Spinal cord (tissue), 10 donors: ENCODE measurements around the gene PDXP. TPM values are rescaled to one million over a fixed set of nuclear protein-coding genes. Genes with fewer than 3 reads are reported as not detected.

Source experiments
- DNase-seq, 6 donors: peaks; one replicate each; pipeline versions ENCODE4 v3.0.0 to v3.0.0-alpha.2; 2013 to 2015; ENCODE audit warnings: low spot score in 6 of 6, low read depth in 4 of 6
- H3K27ac ChIP-seq: one replicate; pipeline ENCODE4 v1.5.1; 2013; ENCODE audit warnings: low read depth, low read length, control low read depth
- H3K27me3 ChIP-seq: one replicate; pipeline ENCODE4 v1.6.1; 2013; ENCODE audit warnings: low read length; ENCODE audit not compliant: control insufficient read depth, insufficient read depth
- H3K36me3 ChIP-seq: one replicate; pipeline ENCODE4 v1.6.1; 2013; ENCODE audit warnings: low read length; ENCODE audit not compliant: control insufficient read depth, insufficient read depth
- H3K4me1 ChIP-seq: one replicate; pipeline ENCODE4 v1.6.1; 2013; ENCODE audit warnings: low read length; ENCODE audit not compliant: control insufficient read depth, insufficient read depth
- H3K4me3 ChIP-seq: one replicate; pipeline ENCODE4 v1.5.1; 2013; ENCODE audit warnings: low read depth, low read length, control low read depth
- H3K9me3 ChIP-seq: one replicate; pipeline ENCODE4 v1.6.1; 2013; ENCODE audit warnings: low read length; ENCODE audit not compliant: control insufficient read depth, insufficient read depth
- WGBS: methylation state at CpG from one replicate; pipeline ENCODE4 v1.1.5; 2013; ENCODE audit warnings: missing lambda C conversion rate; ENCODE audit not compliant: insufficient coverage; 5-methylcytosine and 5-hydroxymethylcytosine counted together
- polyA plus RNA-seq, 2 donors: library from polyadenylated mRNA; unstranded; fragments of 120-200 nt; gene quantifications; one replicate each; pipeline ENCODE4 v1.2.1, GENCODE V29; 2013; ENCODE audit not compliant: insufficient read length in 2 of 2
- total RNA-seq, 2 donors: library from RNA; depleted of rRNA in 1 of 2; stranded (reverse); fragments of 120-200 nt in 1 of 2; fragments of >200 nt in 1 of 2; gene quantifications; one replicate each; pipeline versions ENCODE4 v1.2.3 to v1.2.4, GENCODE V29; 2013 to 2014
- donor health status: healthy.

PDXP gene
- total and polyA plus RNA-seq, 4 donors, result 44.1 to 121 (median 81.1) TPM

GRCh38 chr22:37678372-37678771, 19.8 kb downstream of the PDXP start:
- Histone ChIP-seq H3K9me3 (no peaks in the 10 kb centered on the region), H3K4me1 (peaks cover 41% of the 10 kb centered on the region), H3K27me3 (peaks cover 2% of the 10 kb centered on the region), H3K27ac (no peak overlapping the region), H3K36me3 (peaks cover 3% of the 10 kb centered on the region), H3K4me3 (no peak overlapping the region)
- no peak for DNase-seq
- 78% methylated on average over 12 of the region's 18 CpGs for WGBS

DNA sequence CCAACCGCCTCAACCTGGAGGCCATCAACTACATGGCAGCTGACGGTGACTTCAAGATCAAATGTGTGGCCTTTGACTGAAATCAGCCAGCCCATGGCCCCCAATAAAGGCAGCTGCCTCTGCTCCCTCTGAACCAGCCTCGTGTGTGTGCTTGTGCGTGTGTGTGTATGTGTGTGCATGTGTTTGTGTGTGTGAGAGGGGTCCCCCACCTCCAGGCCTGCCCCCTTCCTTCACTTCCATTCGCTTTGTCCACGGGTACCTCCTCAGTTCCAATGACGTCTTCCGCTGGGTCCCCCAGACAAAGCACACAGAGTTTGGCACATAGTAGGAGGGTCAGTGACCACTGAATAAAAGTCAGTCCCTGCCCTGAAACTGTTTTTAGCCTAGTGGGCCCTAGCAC, 21.1 kb downstream of the PDXP start:
- Histone ChIP-seq H3K4me1 (peaks cover 34% of the 10 kb centered on the region), H3K27me3 (peaks cover 2% of the 10 kb centered on the region), H3K4me3 (no peak overlapping the region), H3K36me3 (peaks cover 3% of the 10 kb centered on the region), H3K9me3 (no peaks in the 10 kb centered on the region), H3K27ac (no peak overlapping the region)
- DNase-seq, result no peak
- 95% methylated on average over 6 of the region's 8 CpGs for WGBS

GRCh38 chr22:37680191-37680851, 21.8 kb downstream of the PDXP start:
- DNase-seq, result no peak
- Histone ChIP-seq H3K36me3 (peaks cover 3% of the 10 kb centered on the region), H3K27me3 (peaks cover 2% of the 10 kb centered on the region), H3K9me3 (no peaks in the 10 kb centered on the region), H3K27ac (no peak overlapping the region), H3K4me3 (no peak overlapping the region), H3K4me1 (peaks cover 28% of the 10 kb centered on the region)
- 95% methylated on average over 6 of the region's 7 CpGs for WGBS

GRCh38 chr22:37681001-37681424, 22.5 kb downstream of the PDXP start:
- WGBS, result 90% methylated on average over 2 of the region's 2 CpGs
- Histone ChIP-seq H3K4me1 (peaks cover 25% of the 10 kb centered on the region), H3K27ac (no peak overlapping the region), H3K4me3 (no peak overlapping the region), H3K27me3 (no peaks in the 10 kb centered on the region), H3K36me3 (peaks cover 3% of the 10 kb centered on the region), H3K9me3 (no peaks in the 10 kb centered on the region)
- DNase-seq, result no peak

DNA sequence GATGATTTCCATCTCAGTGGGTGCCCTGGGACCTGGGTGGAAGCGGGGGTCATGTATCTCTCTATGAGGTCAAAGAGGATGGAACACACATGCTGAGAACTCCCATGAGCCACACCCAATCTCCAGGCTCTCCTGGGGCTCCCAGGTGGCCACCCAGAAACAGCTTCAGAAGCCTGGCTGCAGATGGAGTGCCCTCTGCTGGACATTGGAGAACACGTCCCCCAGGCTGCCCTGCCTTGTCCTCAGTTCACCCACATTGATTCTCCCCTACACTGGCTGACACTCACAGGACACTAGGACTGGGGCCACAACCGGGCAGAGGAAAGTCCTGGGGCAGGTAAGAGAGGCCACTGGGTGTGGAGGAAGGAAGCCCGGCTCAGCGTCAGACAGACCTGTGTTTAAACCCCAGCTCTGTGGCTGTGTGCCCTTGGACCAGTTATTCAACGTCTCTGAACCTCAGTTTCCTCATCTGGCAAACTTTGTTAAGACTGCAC, 23.1 kb downstream of the PDXP start:
- Histone ChIP-seq H3K36me3 (peaks cover 3% of the 10 kb centered on the region), H3K4me3 (no peak overlapping the region), H3K9me3 (no peaks in the 10 kb centered on the region), H3K27ac (no peak overlapping the region), H3K27me3 (no peaks in the 10 kb centered on the region), H3K4me1 (peaks cover 21% of the 10 kb centered on the region)
- WGBS, result 38% methylated on average over 5 of the region's 6 CpGs
- DNase-seq, result peak in 3 of 6 donors; percentile 29 to 77 (median 48)

- Histone ChIP-seq H3K36me3 (peaks cover 20% of the 10 kb centered on the region), H3K27ac (no peak overlapping the region), H3K4me1 (peaks cover 20% of the 10 kb centered on the region), H3K4me3 (no peak overlapping the region), H3K9me3 (no peaks in the 10 kb centered on the region), H3K27me3 (no peaks in the 10 kb centered on the region)
- DNase-seq, result no peak
- WGBS, result 84% methylated on average over 9 of the region's 16 CpGs
Observed at GRCh38 chr22:37684803-37685615, 26.5 kb downstream of the PDXP start.

DNA sequence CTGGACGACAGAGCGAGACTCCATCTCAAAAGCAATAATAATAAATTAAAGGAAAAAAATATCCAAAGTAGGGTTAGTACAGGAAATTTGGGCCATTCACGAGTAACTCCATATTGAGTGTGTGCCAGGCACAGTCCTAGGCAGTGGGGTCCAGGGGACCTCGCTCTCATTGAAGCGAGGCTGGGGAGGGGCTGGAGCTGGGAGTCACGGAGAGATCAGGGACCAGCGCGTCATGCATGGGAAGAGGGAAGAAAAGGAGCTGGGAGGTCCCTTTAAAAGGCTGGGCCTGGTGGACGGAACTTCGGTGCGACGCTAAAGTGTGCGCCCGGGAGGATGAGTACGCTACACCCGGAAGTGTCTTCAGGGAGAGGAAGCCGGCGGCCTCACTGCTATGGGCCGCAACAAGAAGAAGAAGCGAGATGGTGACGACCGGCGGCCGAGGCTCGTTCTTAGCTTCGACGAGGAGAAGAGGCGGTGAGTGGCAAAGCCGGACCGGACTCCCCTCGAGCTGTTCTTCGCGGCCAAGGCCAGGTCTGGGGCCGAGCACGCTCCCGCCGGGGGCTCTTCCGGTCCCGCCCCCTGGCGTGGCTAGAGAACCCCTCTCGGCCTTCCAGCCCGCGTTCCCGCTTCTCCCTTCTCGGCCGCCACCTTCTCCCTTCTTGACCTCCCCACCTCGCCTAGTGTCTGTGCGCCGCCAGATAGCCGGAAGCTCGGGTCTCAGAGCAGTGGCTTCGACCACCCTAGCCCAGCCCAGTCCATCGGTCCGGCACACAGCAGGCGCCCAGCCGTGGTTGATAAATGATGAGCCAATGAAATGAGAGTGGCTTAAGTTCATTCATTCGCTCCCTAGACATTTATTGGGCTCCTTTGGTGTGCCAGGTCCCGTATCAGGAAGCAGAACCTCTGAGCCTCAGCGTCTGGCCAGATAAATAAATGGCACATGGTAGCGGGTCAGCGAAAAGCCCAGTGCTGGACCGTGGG, 27.8 kb downstream of the PDXP start, which contains the start of gene NOL12:
Gene NOL12 (plus strand): TSS at position 342 of the 981 bp plus-strand sequence. CDS start 50 bp downstream, at position 392.
- Histone ChIP-seq H3K36me3 (peaks cover 32% of the 10 kb centered on the region), H3K27me3 (no peaks in the 10 kb centered on the region), H3K4me3 (peak within 1 kb of the TSS; percentile 84), H3K4me1 (peaks cover 20% of the 10 kb centered on the region), H3K9me3 (no peaks in the 10 kb centered on the region), H3K27ac (peak within 1 kb of the TSS; percentile 80)
- peak; percentile 75 to 97 (median 88) for DNase-seq
- WGBS, result 1% methylated on average over 60 of the region's 62 CpGs

DNA sequence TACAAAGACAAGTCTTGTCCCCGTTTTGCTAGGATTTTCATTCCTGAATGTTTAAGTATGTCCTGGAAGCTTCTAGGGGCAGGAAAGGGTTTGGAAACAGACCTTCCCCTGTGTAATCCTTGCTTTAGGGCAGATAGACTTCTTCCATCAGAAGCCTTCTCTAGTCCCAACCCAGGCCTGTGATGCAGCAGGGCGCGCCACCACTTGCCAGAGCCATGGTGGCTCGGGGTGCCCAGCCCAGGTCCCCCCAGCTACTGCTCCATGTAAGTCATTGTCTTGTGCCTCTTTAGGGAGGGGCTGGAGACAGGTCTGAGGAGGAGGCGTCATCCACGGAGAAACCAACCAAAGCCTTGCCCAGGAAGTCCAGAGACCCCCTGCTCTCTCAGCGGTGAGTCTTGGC, 31.9 kb downstream of the PDXP start:
- peaks cover 16% of the 10 kb centered on the region for H3K4me1 ChIP-seq
- no peaks in the 10 kb centered on the region for H3K27me3 ChIP-seq
- H3K27ac ChIP-seq, result no peak overlapping the region
- peaks cover 59% of the 10 kb centered on the region for H3K36me3 ChIP-seq
- WGBS, result 96% methylated on average over 5 of the region's 7 CpGs
- no peaks in the 10 kb centered on the region for H3K9me3 ChIP-seq
- DNase-seq, result no peak
- H3K4me3 ChIP-seq, result no peak overlapping the region

DNA sequence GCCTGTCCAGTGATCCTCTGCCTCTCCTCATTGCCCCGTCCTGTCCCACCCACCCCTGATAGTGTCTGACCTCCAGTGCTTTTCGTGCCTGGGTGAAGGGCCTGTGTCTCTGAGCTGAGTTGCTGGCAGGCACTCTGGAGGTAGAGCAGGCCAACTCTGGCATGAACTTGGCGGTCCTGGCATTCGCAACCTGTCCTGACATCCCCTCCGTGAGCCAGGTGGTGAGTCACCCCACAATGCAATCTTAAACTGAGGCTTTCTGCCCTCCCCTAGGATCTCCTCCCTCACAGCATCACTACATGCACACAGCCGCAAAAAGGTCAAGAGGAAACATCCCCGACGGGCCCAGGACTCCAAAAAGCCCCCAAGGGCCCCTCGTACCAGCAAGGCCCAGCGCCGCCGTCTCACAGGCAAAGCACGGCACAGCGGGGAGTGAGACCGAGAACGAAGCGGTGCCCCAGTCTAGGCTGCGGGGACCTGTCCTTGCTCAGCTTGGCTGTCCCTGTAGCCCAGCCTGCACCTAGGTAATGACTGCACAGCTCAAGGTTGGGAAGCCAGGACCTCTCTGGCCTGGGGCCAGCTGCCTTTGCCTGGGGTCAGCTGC, 32.5 kb downstream of the PDXP start:
- DNase-seq, result no peak
- Histone ChIP-seq H3K36me3 (peaks cover 62% of the 10 kb centered on the region), H3K4me3 (no peak overlapping the region), H3K4me1 (peaks cover 19% of the 10 kb centered on the region), H3K27ac (no peak overlapping the region), H3K9me3 (no peaks in the 10 kb centered on the region), H3K27me3 (no peaks in the 10 kb centered on the region)
- 96% methylated on average over 17 of the region's 18 CpGs for WGBS
